Measurements from ENCODE around the gene OPA1. TPM values are rescaled to one million over a fixed set of nuclear protein-coding genes. Genes with fewer than 3 reads are reported as not detected.
A peak's percentile ranks its signal among the peaks of the same experiment; 100 is the strongest.

Gene OPA1
- total RNA-seq, 1 experiment from 2014 or later: 88.0 TPM

DNA sequence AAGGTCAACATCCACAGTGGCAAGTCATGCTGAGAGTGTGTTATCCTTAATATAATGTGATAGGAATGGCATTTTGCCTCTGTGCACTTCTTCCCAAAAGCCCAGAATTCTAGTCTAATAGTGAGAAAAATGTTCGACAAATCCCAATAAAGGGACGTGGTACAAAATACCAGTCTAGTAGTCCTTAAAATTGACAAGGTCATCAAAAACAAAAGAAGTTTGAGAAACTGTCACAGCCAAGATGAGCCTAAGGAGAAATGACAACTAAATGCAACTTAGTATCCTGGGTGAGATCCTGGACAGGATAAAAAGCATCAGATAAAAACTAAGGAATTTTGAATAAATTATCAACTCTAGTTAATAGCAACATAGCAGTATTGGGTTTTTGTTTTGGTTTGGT is 23.9 kb upstream of the OPA1 start:
- no peak overlapping the region for H3K27ac ChIP-seq
- peaks cover 5% of the 10 kb centered on the region; the same call in 1 of the 2 replicates for H3K4me1 ChIP-seq
- no peak overlapping the region for H3K4me3 ChIP-seq
- H3K36me3 ChIP-seq: no peaks in the 10 kb centered on the region
- no peaks in the 10 kb centered on the region for H3K9me3 ChIP-seq (replicated peaks)
- no peaks in the 10 kb centered on the region for H3K27me3 ChIP-seq
- DNase-seq: no peak

DNA sequence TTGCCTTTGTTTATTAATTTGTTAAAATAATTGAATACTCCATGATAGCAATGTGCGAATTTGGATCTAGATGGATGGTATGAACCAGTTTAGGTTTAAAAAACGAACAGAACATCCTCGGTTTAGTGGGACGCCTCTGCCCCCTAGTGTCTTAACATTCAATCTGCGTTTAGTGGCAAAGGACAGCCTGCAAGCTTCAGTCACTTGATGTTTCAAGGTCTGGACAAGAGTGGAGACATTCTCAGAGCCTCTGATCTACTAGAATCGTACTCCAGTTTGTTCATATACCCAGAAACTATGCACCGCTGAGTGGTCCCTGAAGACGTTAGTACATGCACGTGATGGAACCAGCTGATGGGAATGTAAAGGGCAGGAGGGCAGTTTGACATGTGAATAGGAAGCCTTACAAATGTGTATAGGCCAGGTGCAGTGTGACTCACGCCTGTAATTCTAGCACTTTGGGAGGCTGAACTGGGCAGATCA is 20.5 kb upstream of the OPA1 start:
- peak; percentile 75 to 89 for DNase-seq

DNA sequence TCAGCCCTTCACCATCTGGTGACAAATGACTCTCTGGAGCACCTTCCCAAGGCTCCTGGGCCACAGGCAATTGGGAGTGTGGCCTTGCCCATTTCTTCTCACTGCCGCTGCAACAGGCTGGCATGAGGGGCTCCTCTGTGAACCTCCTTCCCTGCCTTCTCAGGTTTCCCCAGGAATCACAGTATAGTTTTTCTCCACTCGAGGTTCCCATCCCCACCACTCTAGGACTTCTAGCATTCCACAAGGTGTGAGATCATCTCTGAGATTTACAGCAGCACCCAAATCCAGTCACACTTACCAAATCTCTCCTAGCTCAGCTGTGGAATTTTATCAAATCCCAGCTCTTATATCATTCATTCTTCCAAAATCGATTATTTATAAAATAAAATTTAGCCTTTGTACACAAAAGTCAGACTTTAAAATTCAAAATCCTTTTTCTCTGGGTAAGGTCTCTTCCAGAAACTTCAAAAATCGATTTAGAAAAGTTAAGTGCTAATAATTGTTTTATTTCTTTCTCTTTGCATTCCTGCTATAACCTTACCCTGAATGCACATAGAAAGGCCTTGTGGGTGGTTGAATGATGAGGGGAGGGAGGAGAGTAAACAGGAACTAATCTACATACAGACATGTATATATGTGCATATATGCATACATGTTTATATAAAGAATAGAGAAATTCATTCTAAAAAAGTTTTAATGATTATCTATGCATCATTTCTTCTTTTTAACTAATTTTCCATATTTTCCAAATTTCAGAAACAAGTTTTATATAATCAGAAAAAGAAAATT is 19.4 kb upstream of the OPA1 start:
- no peaks in the 10 kb centered on the region for H3K9me3 ChIP-seq (replicated peaks)
- peaks cover 5% of the 10 kb centered on the region; the same call in 1 of the 2 replicates for H3K4me1 ChIP-seq
- H3K4me3 ChIP-seq: no peak overlapping the region
- peak overlapping the region; percentile 26; the same call in 1 of the 2 replicates for H3K27ac ChIP-seq
- H3K36me3 ChIP-seq: no peaks in the 10 kb centered on the region
- DNase-seq: peak; percentile 47 to 59
- H3K27me3 ChIP-seq: no peaks in the 10 kb centered on the region

More for the DNA sequence above, 20.5 kb upstream of the OPA1 start:
- no peaks in the 10 kb centered on the region for H3K9me3 ChIP-seq (replicated peaks)
- H3K36me3 ChIP-seq: no peaks in the 10 kb centered on the region
- peaks cover 5% of the 10 kb centered on the region; the same call in 1 of the 2 replicates for H3K4me1 ChIP-seq
- no peaks in the 10 kb centered on the region for H3K27me3 ChIP-seq
- no peak overlapping the region for H3K27ac ChIP-seq
- H3K4me3 ChIP-seq: no peak overlapping the region

DNA sequence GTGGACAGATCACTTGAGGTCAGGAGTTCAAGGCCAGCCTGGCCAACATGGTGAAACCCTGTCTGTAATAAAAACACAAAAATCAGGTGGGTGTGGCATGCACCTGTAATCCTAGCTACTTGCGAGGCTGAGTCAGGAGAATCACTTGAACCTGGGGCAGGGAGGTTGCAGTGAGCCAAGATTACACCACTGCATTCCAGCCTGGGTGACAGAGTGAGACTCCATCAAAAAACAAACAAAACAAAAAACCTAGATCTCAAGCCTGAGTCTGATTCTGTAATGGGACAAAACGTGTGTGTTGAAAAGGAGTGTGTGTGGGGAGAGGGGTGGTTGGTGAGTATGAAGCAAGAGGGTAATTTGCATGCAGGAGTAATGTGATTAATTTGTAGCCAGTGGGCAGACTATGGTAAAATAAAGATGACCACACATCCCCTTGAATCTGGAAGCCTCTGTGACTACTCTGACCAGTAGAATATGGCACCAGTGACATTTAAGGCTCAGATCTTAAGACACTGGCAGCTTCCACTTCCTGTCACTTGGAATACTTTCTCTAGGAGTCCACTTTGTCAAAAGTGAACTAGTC is 18.4 kb upstream of the OPA1 start:
- H3K36me3 ChIP-seq: no peaks in the 10 kb centered on the region
- DNase-seq: no peak
- H3K4me3 ChIP-seq: no peak overlapping the region
- H3K9me3 ChIP-seq (replicated peaks): no peaks in the 10 kb centered on the region
- peaks cover 5% of the 10 kb centered on the region; the same call in 1 of the 2 replicates for H3K4me1 ChIP-seq
- no peak overlapping the region for H3K27ac ChIP-seq
- H3K27me3 ChIP-seq: no peaks in the 10 kb centered on the region

DNA sequence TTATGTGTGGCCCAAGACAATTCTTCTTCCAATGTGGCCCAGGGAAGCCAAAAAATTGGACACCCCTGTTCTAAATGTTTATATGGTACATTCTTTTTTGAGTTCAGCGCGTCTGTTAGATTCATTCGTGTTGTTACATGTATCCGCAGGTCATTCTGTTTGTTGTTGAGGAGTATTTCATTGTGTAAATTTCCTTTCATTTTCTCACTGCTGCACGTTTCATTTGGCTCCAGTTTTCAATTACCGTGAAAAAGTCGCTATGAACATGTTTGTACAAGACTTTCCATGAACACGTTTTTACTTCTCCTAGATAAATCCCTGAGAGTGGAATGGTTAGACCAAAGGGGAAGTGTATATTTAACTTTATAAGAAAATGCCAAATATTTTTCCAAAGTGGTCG is 7.5 kb upstream of the OPA1 start:
- H3K4me3 ChIP-seq: no peak overlapping the region
- no peaks in the 10 kb centered on the region; the same call in 1 of the 2 replicates for H3K4me1 ChIP-seq
- no peaks in the 10 kb centered on the region for H3K36me3 ChIP-seq
- H3K27ac ChIP-seq: no peak overlapping the region
- no peak for DNase-seq
- H3K9me3 ChIP-seq (replicated peaks): no peaks in the 10 kb centered on the region
- H3K27me3 ChIP-seq: no peaks in the 10 kb centered on the region

DNA sequence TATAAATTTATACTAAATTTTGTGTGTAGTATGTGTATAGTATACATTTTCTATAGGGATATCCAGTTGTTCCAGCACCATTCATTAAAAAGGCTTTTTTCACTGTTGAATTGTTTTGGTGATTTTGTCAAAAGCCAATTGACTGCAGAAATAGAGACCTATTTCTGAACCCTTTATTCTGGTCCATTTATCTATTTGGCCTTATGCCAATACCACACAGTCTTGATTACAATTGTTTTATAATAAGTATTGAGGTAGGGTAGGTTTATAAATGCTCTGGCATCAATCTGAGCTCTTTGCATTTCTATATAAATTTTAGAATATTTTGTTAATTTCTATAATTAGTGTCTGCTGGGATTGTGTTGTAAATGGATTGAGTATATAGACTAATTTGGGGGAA is 6.5 kb upstream of the OPA1 start:
- H3K27me3 ChIP-seq: no peaks in the 10 kb centered on the region
- H3K36me3 ChIP-seq: no peaks in the 10 kb centered on the region
- H3K9me3 ChIP-seq (replicated peaks): no peaks in the 10 kb centered on the region
- DNase-seq: no peak
- H3K4me3 ChIP-seq: no peak overlapping the region
- H3K4me1 ChIP-seq: no peaks in the 10 kb centered on the region; the same call in 1 of the 2 replicates
- no peak overlapping the region for H3K27ac ChIP-seq

DNA sequence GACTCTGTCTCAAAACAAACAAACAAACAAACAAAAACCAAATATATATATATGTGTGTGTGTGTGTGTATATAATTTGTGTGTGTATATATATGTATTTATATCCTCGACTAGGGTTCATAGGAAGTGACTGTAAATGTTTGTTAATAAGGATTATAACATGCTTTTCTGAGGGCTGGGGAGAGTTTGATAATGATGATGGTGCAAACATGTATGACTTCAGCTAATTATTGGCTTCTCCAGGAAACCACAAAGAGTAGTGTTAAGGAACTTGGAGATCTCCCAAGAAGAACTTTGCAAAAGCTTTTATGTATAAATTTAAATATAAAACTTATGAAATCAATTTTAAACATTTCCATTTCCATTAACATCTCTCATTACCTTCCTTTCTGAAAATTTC is 3.9 kb upstream of the OPA1 start:
- H3K4me3 ChIP-seq: no peak overlapping the region
- H3K36me3 ChIP-seq: no peaks in the 10 kb centered on the region
- H3K27ac ChIP-seq: no peak overlapping the region
- no peak for DNase-seq
- H3K4me1 ChIP-seq: no peaks in the 10 kb centered on the region; the same call in 1 of the 2 replicates
- no peaks in the 10 kb centered on the region for H3K27me3 ChIP-seq
- H3K9me3 ChIP-seq (replicated peaks): no peaks in the 10 kb centered on the region

DNA sequence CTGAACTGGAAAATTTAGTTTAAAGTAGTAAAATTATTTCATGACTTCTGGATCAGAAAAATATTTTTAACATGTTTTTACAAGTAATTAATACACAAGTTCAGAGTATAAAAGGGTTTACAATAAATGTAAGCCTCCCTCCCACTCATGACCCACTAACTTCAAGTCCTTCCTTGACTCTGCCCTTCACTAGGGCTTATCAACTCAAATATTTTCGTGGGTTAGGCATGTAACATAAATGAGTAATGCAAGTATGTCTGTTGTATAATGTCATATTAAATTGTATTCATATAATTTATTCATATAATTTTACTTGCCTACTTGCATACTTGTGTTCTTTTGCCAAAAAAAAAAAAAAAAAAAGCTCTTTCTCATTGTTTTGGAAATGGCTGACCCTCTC is 3.4 kb upstream of the OPA1 start:
- H3K36me3 ChIP-seq: no peaks in the 10 kb centered on the region
- no peak overlapping the region for H3K27ac ChIP-seq
- no peaks in the 10 kb centered on the region for H3K27me3 ChIP-seq
- H3K4me3 ChIP-seq: no peak overlapping the region
- no peak for DNase-seq
- H3K9me3 ChIP-seq (replicated peaks): no peaks in the 10 kb centered on the region
- H3K4me1 ChIP-seq: no peaks in the 10 kb centered on the region; the same call in 1 of the 2 replicates

DNA sequence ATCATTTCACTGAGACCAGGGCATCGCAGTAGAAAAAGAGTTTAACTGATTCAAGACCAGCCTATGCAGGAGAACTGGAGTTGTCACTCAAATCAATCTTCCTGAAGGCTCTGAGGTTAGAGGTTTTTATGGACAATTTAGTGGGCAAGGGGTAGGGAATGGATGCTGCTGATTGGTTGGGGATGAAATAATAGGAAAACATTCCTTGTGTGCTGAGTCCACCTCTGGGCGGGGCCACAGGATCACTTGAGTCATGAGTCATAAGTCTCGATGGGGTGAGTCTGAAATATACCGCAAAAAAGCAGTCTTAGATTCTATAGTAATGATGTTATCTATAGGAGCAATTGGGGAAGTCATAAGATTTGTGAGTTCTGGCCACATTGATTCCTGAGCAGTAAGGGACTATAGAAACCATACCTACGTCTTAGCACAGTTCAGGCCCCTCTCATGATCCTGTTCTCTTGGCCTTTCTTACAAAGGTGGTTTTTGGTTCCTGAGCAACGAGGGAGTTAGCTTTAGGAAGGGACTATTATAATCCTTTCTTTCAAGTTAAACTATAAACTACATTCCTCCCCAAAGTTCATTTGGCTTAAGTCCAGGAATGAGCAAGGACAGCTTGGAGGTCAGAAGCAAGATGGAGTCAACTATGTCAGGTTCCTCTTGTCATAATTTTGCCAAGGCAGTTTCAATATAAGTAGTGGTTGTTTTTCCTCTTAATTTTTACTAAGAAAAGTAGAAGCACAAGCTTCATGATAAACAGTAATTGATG is 2.7 kb upstream of the OPA1 start:
- Histone ChIP-seq H3K27me3 (no peaks in the 10 kb centered on the region), H3K27ac (no peak overlapping the region), H3K4me1 (no peaks in the 10 kb centered on the region; the same call in none of the 2 replicates), H3K36me3 (no peaks in the 10 kb centered on the region), H3K9me3 (replicated peaks) (no peaks in the 10 kb centered on the region), H3K4me3 (no peak overlapping the region)
- DNase-seq: peak; percentile 22 to 29

DNA sequence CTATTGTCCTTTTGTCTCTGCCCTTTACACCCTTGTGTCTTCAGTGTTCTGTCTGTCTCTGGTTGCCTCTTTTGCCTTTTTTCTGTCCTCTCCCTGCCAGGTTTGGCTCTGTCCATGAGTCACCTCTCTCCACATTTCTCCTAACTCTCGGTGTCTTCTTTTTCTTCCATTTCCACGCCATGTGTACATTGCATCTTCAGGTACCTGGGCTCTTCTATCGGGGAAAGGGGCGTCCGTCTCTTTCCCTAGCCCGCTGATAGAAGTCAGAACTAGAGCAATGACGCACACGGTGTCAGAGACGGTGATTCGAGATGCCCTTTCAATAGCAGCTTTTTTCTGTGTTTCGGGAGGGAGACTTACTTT is 641 bp downstream of the OPA1 start:
- Histone ChIP-seq H3K36me3 (peaks cover 16% of the 10 kb centered on the region), H3K27ac (peak overlapping the region; percentile 69), H3K4me3 (peak overlapping the region; percentile 70), H3K9me3 (replicated peaks) (no peaks in the 10 kb centered on the region), H3K27me3 (no peaks in the 10 kb centered on the region), H3K4me1 (no peaks in the 10 kb centered on the region; the same call in none of the 2 replicates)
- DNase-seq: peak; percentile 5 to 37

DNA sequence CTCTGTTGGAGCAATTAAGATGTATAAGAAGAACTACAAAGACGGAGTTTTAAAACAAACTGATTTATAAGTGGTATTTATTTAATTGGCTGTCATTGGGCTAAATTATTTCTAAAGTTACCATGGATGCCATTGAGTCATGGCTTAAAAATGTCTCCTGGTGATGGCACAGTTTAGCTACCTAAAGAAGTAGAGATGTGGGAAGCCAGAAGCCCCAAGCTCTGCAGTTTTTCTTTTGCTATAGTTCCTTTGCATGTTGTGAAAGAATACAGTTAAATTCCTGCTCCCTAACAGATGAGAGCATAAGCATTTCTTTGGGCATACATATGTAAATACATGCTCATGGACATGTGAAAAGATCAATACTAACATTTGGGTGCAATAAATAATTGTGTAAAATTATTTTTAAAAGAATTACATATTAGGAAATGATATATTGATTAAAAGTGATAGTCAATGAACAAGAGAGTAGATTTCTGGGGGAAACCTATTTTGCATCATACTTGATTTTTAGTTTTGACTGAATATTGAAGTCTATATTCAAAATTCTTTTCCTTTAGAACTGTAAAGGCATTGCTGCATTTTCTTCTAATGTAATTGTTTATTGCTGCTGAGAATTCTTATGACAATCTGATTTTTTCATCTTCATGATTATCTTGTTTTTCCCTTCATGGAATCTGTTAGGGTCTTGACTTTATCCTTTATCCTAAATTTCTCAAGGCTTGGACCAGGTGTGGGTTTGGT is 2.1 kb downstream of the OPA1 start:
- no peak for DNase-seq
- Histone ChIP-seq H3K36me3 (peaks cover 22% of the 10 kb centered on the region), H3K27ac (no peak overlapping the region), H3K4me1 (no peaks in the 10 kb centered on the region; the same call in none of the 2 replicates), H3K9me3 (replicated peaks) (no peaks in the 10 kb centered on the region), H3K27me3 (no peaks in the 10 kb centered on the region), H3K4me3 (no peak overlapping the region)

DNA sequence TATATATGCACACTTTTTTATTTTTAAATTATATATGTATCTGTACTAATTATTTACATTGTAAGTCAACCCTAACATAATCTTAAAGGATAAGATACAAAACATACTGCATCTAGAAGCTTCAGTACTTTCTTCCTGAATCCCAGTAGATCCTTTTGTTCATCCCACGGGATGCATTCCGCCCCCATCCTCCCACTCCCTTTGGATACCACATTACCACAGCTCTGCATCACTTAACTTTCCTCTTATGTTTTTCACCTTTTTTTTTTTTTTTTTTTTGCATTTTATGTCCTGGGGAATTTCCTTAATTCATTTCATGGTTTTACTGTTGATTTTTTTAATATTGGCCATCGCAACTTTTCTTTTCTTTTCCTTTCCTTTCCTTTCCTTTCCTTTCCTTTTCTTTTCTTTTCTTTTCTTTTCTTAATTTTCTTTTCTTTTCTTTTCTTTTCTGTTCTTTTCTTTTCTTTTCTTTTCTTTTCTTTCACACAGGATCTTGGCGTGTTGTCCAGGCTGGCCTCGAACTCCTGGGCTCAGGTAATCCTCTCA is 3.0 kb downstream of the OPA1 start:
- DNase-seq: no peak
- no peak overlapping the region for H3K4me3 ChIP-seq

DNA sequence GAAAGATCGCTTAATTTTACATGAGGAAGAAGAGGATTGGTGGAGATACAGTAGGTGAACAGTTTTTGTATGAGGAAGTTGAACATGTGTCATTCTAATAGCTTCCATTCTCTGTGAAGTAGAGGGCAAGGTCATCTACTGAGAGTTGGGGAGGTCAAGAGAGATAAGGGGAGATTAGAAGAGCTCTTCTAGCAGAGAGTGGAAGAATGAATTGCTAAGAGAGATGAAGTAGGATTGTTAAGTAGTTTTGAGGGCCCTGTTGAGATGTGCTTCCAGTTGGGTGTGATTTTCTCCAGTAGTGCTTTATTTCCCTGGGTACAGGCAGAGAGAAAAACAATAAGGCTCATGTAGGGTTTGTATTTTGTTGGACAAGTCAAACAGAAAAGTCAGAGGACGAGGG is 5.2 kb downstream of the OPA1 start:
- no peak overlapping the region for H3K27ac ChIP-seq
- H3K4me3 ChIP-seq: no peak overlapping the region
- peaks cover 25% of the 10 kb centered on the region for H3K36me3 ChIP-seq
- no peaks in the 10 kb centered on the region for H3K9me3 ChIP-seq (replicated peaks)
- H3K4me1 ChIP-seq: no peaks in the 10 kb centered on the region; the same call in 1 of the 2 replicates
- H3K27me3 ChIP-seq: no peaks in the 10 kb centered on the region
- no peak for DNase-seq

More for the DNA sequence above, 3.0 kb downstream of the OPA1 start:
- H3K9me3 ChIP-seq (replicated peaks): no peaks in the 10 kb centered on the region
- H3K27me3 ChIP-seq: no peaks in the 10 kb centered on the region
- H3K36me3 ChIP-seq: peaks cover 22% of the 10 kb centered on the region
- no peaks in the 10 kb centered on the region; the same call in 1 of the 2 replicates for H3K4me1 ChIP-seq
- H3K27ac ChIP-seq: no peak overlapping the region

DNA sequence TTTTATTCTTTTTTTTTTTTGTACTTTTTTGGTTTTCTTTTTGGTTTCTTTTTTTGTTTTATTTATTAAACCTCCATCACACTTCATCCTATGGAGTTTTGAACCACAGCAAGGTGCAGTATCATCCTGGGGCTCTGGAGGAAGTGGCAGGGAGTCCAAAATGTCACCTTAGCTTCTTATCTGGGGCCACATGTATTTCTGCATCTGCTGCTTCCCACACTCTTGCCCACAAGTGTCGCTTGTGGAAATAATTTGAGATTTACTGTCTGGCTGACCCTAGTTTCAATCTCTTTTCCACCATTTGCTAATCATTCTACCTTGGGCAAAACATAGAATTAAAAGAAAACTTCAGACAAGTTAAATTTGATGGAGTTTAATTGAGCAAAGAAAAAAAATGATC is 6.4 kb downstream of the OPA1 start:
- DNase-seq: no peak

More for the DNA sequence above, 6.4 kb downstream of the OPA1 start:
- peaks cover 30% of the 10 kb centered on the region for H3K36me3 ChIP-seq
- no peaks in the 10 kb centered on the region for H3K9me3 ChIP-seq (replicated peaks)
- no peaks in the 10 kb centered on the region; the same call in 1 of the 2 replicates for H3K4me1 ChIP-seq
- no peaks in the 10 kb centered on the region for H3K27me3 ChIP-seq
- H3K4me3 ChIP-seq: no peak overlapping the region
- H3K27ac ChIP-seq: no peak overlapping the region

All from SJCRH30 (cell line).